Stimulated activated CD8-positive, alpha-beta memory T cell treated with anti-CD3 and anti-CD28 coated beads, Interleukin-12 subunit alpha, Interleukin-12 subunit beta, amount 100 ng/mL, for 4 hours (primary cell): ENCODE data around the gene CCSAP.
"Not testable (repeated sequence)": the region's sequence is repeated elsewhere in the genome, so short reads cannot be mapped to it uniquely, and the experiment has no call there.

Experiments used
- DNase-seq: peaks from one replicate; pipeline ENCODE4 v3.0.0-alpha.2; 2020; ENCODE audit warnings: low read depth

The CCSAP gene, protein sequence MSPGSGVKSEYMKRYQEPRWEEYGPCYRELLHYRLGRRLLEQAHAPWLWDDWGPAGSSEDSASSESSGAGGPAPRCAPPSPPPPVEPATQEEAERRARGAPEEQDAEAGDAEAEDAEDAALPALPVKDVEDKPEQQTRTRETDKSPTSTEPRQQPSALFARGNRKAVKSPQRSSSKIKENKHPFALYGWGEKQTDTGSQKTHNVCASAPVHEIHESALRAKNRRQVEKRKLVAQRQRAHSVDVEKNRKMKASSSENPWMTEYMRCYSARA

DNA sequence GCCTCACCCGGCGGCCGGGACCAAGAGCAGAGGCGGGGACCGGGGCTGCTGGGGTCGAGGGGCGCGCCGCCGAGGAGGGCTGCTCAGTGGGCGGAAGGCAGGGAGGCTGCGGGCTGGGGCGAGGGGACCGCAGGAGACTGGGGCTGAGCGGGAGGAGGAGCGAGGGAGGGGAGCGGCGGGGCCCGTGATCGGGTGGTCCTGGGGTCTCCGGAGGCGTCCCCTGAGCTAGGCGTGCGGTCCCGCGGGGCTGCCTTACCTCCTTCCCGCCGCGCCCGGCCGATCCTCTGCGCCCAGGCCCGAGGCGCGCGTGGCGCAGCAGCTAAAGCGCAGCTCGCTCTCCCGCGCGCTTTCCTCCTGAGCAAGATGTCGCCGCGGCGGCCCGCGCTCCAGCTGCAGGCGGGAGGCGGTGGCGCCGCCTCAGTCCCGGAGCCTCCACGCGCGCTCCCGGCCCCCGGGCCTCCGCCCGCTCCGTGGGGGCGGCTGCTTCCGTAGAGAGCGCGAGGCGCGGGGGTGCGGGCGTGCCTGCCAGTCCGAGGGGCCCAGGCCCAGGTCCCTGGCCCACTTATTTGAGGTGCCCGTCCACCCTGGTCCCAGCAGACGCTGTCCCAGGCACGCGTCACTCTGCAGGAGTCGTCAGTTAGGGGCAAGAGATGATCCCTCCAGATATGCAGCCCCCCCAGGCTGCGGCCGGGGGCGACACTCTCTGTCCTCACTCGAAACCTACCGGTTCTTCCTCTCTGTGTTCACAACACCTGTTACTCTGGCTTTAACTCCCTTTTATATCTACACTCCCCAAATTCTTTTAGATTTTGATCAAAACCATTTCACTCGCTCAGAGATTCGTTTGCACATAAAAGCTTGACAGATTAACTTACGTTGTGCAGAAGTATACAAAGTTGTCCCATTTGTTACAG, at the start of gene CCSAP:
Gene CCSAP, minus strand, starts transcription at position 392 of the 914 bp plus-strand sequence. CDS start 582 bp downstream, outside the sequence.
- DNase-seq, result peak; percentile 51

DNA sequence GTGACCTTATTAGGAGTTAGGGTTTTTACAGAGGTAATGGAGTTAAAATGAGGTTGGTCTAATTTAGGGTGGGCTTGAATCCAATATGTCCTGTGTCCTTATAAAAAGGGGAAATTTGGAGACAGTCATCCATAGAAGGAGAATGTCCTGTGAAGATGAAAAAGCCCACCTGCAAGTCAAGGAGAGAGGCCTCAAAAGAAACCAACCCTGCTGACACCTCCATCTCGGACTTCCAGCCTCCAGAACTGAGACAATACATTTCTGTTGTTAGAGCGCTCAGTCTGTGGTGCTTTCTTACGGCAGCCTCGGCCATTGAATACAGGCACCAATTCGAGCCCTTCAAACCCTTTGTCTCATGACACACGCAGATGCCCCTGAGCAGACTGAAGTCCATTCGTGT, 47.3 kb upstream of the CCSAP start:
- no peak for DNase-seq

DNA sequence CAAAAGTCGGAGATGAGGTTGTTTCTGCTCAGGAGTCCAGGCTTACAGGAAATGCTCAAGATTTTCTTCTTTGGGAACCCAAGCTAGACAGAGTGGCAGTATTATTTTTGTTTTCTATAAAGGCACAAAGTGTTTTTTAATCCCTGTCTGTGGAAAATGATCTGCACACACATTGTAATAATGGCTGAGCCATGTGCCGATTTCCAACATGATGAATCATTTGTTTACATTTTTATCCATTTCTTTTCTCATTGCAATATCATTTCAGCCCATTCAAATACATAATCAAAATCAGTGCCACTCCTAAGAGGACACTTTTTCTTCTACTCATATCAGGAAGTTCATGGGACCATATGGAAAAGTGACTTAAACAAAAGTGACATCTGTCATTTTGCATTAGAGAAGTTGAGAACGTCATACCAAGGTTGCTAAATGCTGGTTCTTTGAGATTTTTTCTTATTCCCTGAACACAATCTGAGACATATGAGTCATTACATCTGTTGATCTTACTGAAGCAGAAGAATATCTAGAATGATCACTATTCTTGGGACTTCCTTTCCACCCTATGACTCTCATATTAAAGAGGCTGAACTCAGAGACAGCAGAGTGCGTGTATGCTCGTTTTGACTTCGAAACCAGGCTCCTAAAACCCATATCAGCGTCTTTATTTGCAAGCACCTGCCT, 46.2 kb upstream of the CCSAP start:
- no peak for DNase-seq

DNA sequence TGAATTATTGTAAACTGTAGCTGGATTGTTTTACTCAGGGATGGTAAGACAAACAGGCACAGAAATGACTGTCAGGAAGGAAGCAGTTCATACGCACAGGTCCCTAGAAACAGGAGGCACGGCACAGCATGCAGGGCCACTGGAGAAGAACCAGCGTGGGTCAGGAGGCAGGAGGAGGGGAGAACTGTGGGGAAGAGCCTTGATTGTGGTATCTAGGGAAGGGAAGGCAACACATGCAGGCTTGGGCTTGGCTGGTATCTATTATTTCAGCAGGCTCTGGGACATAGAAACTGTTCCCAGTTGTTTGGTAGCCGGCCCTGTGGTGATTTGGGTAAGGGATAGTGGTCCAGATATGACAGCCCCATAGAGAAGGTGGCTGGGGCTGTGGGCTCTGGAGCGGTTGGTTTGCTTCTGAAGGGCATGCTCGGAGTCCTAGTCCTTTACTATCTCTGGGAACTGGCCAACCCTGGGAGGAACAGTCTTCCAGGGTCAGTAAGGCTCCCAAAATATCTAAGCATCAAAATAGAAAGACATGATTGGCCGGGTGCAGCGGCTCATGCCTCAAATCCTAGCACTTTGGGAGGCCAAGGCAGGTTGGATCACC, 43.1 kb upstream of the CCSAP start:
- no peak for DNase-seq

DNA sequence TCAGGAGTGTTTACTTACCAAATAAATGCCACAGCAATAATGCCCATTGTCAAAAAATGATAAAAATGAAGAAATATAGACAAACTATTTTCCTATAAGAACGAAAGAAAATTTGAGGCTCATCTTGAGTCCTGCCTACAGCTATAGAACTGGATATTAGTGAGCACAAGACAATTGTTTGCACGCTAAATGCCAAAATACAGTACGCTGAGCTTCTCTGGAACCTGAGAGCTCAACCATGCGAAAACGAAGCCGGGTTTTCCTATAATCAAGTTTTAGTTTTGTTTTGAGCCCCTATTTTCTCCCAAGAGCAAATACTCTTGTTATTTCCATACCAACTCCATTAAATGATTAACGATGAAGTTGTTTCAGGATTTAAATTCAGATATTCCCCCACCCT, 42.0 kb upstream of the CCSAP start:
- DNase-seq, result no peak

DNA sequence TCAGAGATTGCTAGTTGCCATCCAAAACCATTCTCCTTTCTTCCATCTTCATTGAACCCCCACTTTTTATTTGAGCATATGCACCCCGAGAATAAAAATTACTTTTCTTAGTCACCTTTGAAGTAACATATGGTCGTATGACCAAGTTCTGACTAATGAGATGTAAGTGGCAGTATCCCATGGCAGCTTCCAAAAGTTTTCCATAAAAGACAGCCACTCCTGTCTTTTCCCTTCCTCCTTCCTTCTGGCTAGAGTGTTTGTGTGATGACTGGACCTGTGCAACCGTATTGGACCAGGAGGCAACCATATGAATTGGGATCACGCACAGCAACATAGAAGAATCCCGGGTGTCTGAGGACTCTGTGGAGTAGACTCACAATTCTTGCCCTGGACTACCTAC, 41.1 kb upstream of the CCSAP start:
- no peak for DNase-seq

DNA sequence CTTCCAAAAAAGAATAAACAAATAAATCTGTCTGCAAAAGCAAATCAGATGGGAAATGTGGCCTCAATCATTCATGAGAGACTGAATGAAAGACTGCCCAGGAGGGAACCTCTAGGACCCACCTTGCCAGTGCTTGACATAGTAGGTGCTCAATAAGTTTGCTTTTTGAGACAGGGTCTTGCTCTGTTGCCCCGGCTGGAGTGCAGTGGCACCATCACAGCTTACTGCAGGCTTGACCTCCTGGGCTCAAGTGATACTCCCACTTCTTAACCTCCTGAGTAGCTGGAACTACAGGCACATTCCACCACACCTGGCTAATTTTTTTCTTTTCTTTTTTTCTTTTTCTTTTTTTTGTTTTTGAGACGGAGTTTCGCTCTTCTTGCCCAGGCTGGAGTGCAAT, 40.3 kb upstream of the CCSAP start:
- DNase-seq, result no peak

DNA sequence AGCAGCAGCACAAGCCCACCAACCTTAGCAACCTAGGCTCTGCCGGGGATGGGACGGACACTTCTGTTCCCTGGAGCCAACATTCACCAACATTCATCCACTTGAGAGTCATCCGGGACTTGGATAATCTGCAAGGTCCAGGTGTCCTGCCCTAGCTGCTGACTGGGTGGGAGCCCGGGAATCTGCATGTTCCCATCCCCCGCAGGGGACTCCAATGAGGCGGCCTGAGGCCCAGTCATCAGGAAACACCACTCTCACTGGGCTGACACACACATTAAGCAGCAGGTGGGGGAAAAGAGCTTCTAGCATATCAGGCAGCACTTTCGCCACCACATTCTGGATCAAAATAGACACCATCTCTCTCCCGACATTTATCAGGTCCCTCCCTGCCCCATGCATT, 38.4 kb upstream of the CCSAP start:
- no peak for DNase-seq

DNA sequence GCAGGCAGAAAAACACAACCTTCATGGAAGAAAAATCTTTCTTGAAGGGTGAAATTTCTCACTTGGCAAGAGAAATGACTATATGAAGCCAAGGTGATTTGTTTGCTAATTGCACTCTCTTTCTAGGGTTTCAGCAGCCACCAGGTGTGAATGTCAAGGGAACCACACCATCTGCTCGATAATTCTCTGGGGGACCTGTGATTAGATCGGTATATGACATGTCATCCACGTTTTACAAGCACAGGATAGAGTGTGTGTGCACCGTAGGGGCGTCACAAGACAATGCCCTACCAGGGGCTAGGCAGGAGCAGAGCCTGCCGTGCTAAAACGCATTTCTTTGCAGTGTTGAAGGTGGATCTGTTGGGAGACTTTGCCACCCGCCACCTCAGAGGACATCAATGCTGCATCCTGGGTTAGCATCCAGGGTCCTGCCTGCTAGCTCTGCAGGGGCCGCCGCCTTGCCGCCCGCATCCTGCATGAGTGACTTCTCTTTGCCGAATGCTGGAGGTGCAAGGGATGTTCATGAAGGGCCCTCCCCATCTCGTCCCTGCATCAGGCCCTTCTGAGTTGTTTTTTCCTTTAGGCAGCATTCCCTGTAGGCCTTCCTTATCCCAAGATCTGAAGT, 37.8 kb upstream of the CCSAP start:
- DNase-seq, result no peak

DNA sequence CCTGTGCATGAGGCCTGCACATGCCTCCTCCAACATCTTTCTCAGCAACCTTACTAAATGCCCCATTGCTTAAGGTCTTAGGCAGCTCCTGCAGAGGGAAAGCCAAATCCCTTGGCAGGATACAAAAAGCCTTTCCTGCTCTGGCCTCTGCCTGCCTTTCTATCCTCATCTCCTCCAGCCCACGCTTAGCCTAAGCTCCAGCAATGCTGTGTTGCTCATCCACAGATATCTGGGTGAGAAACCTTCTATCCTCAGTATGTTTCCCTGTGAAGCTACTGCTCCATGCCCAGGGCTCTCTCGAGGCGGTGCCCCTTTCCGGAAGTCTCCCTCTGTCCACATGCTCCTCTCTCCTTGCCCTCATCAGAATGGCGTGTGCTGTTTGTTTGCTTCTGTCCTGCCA, 37.0 kb upstream of the CCSAP start:
- DNase-seq, result no peak

DNA sequence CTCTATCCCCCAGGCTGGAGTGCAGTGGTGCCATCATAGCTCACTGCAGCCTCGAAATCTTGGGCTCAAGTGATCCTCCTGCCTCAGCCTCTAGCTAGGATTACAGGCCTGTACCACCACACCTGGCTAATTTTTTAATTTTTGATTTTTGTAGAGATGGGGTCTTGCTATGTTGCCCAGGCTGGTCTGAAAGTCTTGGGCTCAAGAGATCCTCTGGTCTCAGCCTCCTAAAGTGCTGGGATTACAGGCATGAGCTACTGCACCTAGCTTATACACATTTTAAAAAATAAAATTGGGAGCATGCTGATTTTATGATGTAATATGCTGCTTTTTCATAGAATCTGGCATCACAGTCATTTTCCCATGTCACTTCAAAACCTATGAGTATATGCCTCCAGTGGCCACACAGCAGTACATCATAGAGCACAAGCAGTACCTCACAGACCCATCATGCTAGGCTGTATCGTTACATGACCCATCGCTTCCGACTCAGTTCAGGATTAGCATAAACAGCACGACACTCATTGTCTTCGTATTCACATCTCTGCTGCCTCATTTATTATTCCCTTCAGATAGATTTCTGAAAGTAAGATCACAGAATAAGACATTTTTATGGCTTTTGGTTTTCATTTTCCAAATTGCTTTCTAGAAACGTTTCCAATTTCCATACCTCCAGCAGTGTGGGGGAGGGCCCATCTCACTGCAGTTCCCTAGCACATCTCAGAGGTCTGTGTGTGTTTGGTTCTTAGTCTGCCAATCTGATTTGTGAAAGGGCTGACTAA, 35.9 kb upstream of the CCSAP start:
- DNase-seq, result no peak

DNA sequence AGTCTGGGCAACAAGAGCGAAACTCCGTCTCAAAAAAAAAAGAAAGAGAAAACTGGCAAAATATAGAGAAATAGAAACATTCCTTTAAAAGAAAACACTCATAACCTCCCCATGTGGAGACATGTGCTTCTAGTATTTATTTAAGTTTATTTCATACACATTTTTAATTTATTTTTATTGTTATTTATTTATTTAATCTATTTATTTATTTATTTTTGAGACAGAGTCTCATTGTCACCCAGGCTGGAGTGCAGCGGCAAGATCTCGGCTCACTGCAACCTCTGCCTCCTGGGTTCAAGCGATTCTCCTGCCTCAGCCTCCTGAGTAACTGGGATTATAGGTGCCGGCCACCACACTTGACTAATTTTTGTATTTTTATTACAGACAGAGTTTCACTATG, 35.2 kb upstream of the CCSAP start:
- DNase-seq, result not testable (repeated sequence)

DNA sequence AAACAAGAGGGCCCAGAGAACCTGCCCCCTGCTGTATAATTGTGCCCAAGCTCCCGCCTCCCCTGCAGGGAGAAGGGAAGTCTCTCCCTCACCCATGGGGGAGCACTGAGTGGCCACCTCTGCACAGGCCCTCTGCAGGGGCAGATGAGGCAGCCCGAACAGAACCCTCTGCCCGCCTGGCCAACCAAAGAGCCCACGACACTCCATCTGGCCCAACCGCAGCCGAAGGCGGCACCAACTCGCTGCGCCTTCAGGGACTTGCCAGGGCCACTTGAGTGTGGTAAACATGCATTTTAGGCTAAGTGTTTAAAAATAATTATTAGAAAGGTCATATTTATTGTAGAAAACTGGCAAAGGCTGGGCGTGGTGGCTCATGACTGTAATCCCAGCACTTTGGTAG, 34.6 kb upstream of the CCSAP start:
- DNase-seq, result no peak

DNA sequence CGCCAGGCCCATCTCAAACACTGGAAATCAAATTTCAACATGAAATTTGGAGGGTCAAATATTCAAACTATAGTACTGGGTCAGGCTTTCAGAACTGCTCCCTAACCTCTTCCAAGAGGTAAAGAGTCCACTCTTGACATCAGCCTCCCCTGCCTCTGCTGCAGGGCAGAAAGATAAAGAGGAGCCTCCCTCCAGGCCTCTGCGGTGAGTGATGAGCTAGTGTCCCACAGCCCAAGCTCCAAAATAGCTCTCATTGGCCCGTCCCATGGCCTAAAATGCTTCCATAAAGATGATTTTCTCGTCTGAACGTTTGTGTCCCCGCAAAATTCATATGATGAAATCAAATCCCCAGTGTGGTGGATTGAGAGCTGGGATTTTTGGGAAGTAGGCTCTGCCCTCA, 33.7 kb upstream of the CCSAP start:
- DNase-seq, result no peak

DNA sequence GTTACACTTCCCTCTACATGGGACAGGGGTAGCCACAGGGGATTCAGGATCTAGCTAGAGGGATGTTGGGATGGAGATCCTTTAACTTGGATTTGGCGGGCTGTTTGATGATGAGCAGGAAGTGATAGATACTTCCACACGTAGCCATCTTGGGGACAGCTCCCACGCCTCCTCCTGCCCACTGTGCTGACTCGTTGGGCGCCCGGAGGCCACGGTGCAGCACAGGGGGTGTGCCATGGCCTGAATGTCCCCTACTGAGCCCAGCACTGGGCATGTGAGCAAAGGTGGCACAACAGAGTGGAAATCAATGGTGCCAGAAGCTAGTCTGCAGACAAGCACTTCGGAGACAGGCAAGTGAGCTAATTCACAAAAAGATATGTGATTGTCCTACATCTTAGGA, 31.6 kb upstream of the CCSAP start:
- no peak for DNase-seq

DNA sequence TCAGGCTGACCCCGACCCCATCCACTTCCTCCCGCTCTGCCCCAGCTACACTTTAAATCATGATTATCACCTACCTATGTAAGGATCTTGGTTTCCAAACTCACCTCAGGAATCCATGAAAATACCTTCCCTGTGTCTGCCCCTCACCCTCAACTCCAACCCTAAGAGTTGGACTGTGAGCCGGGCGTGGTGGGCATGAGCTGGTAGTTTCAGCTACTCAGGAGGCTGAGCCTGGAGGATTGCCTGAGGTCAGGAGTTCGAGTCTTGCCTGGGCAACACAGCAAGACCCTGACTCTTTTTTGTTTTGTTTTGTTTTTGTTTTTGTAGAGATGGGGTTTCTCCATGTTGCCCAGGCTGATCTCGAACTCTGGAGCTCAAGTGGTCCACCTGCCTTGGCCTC, 30.5 kb upstream of the CCSAP start:
- DNase-seq, result no peak

DNA sequence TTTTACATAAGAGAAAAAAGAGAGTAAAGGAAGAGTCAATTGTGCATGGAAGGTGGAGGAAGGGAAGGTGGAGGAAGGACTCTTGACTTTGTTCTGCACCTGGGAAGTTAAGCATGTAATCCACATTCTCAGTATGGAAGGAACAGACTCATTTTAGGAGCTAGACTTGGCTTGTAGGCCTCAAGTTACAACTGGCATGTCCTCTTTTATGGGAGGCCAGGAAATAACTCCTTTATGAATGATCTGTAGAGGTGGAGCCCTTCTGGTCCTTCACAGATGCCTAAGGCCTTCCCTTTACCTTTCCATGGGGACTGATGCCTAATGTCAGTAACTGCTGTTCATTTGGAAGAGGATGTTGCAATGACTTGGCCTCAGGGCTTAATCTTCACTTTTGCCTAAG, 29.4 kb upstream of the CCSAP start:
- DNase-seq, result no peak

DNA sequence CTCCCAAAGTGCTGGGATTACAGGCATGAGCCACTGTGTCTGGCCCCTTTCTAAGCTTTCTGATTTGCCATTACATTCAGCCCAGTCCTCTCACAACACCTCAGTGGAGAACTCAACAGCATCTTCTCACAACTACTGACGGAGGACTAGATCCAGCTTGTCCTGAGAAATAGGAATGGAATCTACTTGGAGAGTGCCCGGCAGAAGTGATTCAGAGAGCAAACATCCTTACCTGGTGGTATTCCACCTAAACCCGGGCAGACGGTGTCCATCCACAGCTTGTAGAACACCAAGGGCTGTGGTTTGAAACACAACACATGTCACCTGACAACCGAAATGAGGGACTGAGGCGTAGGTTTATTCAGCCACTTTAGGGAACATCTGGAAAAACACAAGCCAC, 28.8 kb upstream of the CCSAP start:
- DNase-seq, result no peak

DNA sequence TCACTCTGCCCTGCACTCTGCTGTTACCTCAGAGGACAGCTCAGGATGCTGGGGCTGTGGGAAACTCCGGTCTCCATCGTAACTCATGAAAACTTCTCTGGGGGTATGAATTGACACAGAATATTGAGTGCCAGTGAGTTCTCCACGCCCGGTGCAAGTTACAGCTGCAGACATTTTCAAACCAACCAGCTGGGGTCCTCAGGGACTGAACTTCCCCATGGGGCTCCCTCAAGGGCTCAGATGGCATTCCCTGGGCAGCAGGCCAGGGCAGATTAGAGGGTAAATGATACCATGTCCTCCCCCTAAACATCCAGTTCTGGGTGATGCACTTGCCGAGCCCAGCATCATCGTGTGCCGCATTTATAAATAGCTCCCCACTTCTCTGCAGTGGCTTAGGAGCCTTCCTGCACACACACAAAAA, 27.8 kb upstream of the CCSAP start:
- DNase-seq, result no peak

DNA sequence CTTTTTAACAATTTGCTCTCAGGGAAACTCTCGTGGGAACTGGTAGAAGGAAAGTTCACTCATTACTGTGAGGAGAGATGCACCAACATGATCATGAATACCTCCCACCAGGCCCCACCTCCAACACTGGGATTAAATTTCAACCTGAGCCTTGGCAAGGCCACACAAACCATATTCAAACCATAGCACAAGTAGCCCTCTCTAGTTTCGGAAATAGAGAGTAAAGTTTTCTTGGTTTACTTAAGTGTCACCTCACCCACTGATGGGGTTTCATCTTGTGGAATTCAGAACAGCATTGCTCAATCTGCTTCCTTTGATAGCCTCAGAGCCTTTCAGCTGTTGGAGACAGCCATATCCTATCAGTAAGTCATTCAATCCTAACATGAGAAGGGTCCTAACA, 25.5 kb upstream of the CCSAP start:
- no peak for DNase-seq

DNA sequence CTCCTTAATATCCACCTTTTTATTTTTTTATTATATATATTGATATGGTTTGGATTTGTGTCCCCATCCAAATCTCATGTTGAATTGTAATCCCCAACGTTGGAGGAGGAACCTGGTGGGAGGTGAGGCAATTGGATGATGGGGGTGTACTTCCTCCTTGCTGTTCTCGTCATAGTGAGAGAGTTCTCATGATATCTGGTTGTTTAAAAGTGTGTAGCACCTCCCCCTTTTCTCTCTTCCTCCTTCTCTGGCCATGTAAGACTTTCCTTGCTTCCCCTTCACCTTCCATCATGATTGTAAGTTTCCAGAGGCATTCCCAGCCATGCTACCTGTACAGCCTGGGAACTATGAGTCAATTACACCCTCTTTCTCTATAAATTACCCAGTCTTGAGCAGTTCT, 22.7 kb upstream of the CCSAP start:
- no peak for DNase-seq
